ENCODE data around the gene CPAMD8. TPM values are rescaled to one million over a fixed set of nuclear protein-coding genes. Genes with fewer than 3 reads are reported as not detected.

The CPAMD8 gene
- total RNA-seq, 2 experiments from 2014 or later = 0.11 to 0.41 TPM

Other genes starting within 250 kb of the CPAMD8 start
- gene SIN3B, start 197.4 kb downstream of the CPAMD8 start, total RNA-seq = 10 to 100 TPM; 27.6 to 28.5 TPM
- not detected for gene F2RL3, start 137.8 kb downstream of the CPAMD8 start, total RNA-seq
- gene HAUS8, start 48.6 kb upstream of the CPAMD8 start, total RNA-seq = 10 to 100 TPM; 32.6 to 41.7 TPM
- 10 to 100 TPM; 90.3 to 98.5 TPM for gene MYO9B, start 49.0 kb upstream of the CPAMD8 start, total RNA-seq
- 10 to 100 TPM; 22.6 to 24.5 TPM for gene USE1, start 188.5 kb upstream of the CPAMD8 start, total RNA-seq
- gene OCEL1, start 199.4 kb upstream of the CPAMD8 start, total RNA-seq = 10 to 100 TPM; 10.9 to 11.7 TPM
- 1 to 10 TPM; 7.4 to 7.9 TPM for gene NR2F6, start 219.1 kb upstream of the CPAMD8 start, total RNA-seq
- under 1 TPM in 1 of 2 experiments, not detected in 1; 0.11 TPM for gene USHBP1, start 237.9 kb upstream of the CPAMD8 start, total RNA-seq
- gene BABAM1, start 240.6 kb upstream of the CPAMD8 start, total RNA-seq = 100 to 1,000 TPM; 109 to 132 TPM